ENCODE results near the gene JSRP1. TPM values are rescaled to one million over a fixed set of nuclear protein-coding genes. Genes with fewer than 3 reads are reported as not detected.

Gene JSRP1
- total and polyA plus RNA-seq, 10 of the 15 experiments (the other 5 are each of a cell fraction or from before 2014, with no cell fraction given): 0.41 to 0.91 (median 0.49) TPM; not detected in 7

DNA sequence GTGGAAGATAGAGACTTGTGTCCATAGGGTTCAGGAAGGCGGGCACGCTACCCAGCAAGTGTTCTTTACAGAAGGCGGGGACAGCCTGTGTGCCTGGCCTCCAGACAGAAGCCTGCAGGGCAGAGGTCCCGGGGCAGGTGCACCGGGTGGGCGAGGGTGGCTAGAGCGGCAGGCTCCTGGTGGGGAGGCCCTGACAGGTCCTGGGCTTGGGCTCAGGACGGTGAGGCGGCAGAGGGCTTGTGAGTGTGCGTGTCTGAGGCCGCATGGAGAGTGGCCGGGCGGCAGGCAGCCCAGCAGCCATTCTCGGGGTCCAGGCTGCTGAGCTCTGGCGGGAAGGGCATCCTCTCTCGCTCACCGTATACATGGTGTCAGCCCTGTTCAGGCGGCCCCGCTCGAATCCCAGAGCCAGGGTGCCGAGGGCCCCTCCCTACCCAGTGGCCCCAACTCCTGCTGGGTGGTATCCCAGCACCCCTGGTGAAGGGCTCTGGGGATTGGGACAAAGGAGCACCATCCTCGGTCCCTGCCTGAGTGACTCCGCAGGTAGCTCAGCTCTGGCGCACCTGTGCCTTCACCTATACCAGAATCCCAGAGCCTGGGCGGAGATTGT, 10.1 kb downstream of the JSRP1 start (continued):
- TF ChIP-seq STAT1 (conservative IDR thresholded peaks at IDR 0.05): no peak
- TF ChIP-seq MTA3 (IDR thresholded peaks at IDR 0.05; ENCODE audit: borderline replicate concordance, low read length): no peak
- no peak for TF ChIP-seq CHD2 (IDR thresholded peaks at IDR 0.05; ENCODE audit: borderline replicate concordance, low read depth, low read length)

DNA sequence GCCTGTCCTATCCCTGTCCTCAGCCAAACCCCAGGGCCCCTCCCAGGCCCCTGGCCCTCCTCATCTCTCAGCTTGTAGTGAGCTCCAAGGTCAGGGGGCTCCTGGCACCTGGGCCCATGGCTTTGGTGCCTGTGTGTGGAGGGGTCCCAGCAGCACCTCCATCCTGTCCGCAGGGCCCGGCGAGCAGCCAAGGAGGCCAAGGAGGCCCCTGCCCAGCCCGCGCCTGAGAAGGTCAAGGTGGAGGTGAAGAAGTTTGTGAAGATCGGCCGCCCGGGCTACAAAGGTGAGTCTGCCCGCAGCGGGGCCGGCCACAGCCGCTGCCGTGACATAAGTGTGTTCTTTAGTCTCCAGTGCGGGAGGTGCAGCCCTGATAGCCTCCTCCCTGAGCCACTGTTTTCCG, 10.9 kb downstream of the JSRP1 start:
- peaks cover 20% of the 10 kb centered on the region for H4K20me1 ChIP-seq (ENCODE audit: control insufficient read depth, insufficient read depth)
- no peaks in the 10 kb centered on the region; a peak in 1 of 4 replicates for H3K27me3 ChIP-seq (replicated peaks in 1 of 2; ENCODE audit: control insufficient read depth in 2 of 2, insufficient read depth in 2 of 2, low read length in 1 of 2)
- peaks cover 29% of the 10 kb centered on the region for H3K79me2 ChIP-seq (ENCODE audit: control insufficient read depth, insufficient read depth, low read length)
- RAD21 ChIA-PET (ENCODE audit: unreplicated experiment): no interaction called here
- H3K36me3 ChIP-seq (ENCODE audit: control insufficient read depth in 2 of 2, insufficient read depth in 2 of 2, low read length in 1 of 2): peaks cover 12 to 55% of the 10 kb centered on the region in 2 experiments; a peak in 3 of 4 replicates
- H2AFZ ChIP-seq (ENCODE audit: control insufficient read depth, low read depth, low read length): no peak overlapping the region
- FAIRE-seq (no peak), ATAC-seq (no peak), DNase-seq (ENCODE audit: low read depth, low spot score) (no peak)
- in situ Hi-C loops (cut with MboI): no loop called here
- CTCF ChIA-PET: no interaction called here
- BruUV-seq (replicated peaks): no TSS peak
- H3K9me3 ChIP-seq (replicated peaks; ENCODE audit: control insufficient read depth, insufficient read depth, low read length): no peaks in the 10 kb centered on the region
- H3K4me3 ChIP-seq: no peak overlapping the region
- H3K9ac ChIP-seq (ENCODE audit: control insufficient read depth, insufficient read depth, low read length): no peak overlapping the region
- H3K4me1 ChIP-seq (ENCODE audit: control insufficient read depth, insufficient read depth, low read length): no peaks in the 10 kb centered on the region; the same call in 1 of the 2 replicates
- over 99% methylated on average over 14 of the region's 15 CpGs for WGBS (ENCODE audit: insufficient coverage, insufficient replicate concordance, low lambda C conversion rate, missing lambda C conversion rate)
- SMC1A ChIA-PET (ENCODE audit: uncharacterized antibody, unreplicated experiment): no interaction called here
- H3K4me2 ChIP-seq (ENCODE audit: control insufficient read depth, insufficient read depth): no peak overlapping the region
- POLR2A ChIA-PET: interaction anchor here (0.5 kb wide), 1 partner anchor 170 kb away, joined by 8 read pairs; no protein-coding TSS in a partner anchor
- no peak overlapping the region for H3K27ac ChIP-seq (ENCODE audit: control insufficient read depth, insufficient read depth)
- intact Hi-C loops (cut with micrococcal nuclease; ENCODE audit: unreplicated experiment): no loop called here
- TF ChIP-seq SREBF1 (IDR thresholded peaks at IDR 0.05; ENCODE audit: low read length) (no peak), RCOR1 (conservative IDR thresholded peaks at IDR 0.05; ENCODE audit: low read depth, low read length) (no peak), USF2 (IDR thresholded peaks at IDR 0.05; ENCODE audit: borderline replicate concordance, low read depth, low read length) (no peak), CEBPZ (IDR thresholded peaks at IDR 0.05; ENCODE audit: low read depth, low read length) (no peak), YY1 (IDR thresholded peaks at IDR 0.05; ENCODE audit: low read depth, low read length) (no peak), STAT3 (IDR thresholded peaks at IDR 0.05; ENCODE audit: low read depth, low read length) (no peak), SUZ12 (IDR thresholded peaks at IDR 0.05; ENCODE audit: unreplicated experiment) (no peak), NBN (IDR thresholded peaks at IDR 0.05) (no peak), TCF3 (IDR thresholded peaks at IDR 0.05; ENCODE audit: borderline replicate concordance, insufficient read depth, low read depth, low read length) (no peak), SPI1 (IDR thresholded peaks at IDR 0.05; ENCODE audit: borderline replicate concordance, insufficient read depth, low read depth, low read length) (no peak), EZH2 (IDR thresholded peaks at IDR 0.05; ENCODE audit: borderline replicate concordance, control insufficient read depth, low read depth, low read length) (no peak), HCFC1 (IDR thresholded peaks at IDR 0.05; ENCODE audit: low read length) (no peak), DPF2 (IDR thresholded peaks at IDR 0.05) (no peak)
- TF ChIP-seq, protein P1, sequence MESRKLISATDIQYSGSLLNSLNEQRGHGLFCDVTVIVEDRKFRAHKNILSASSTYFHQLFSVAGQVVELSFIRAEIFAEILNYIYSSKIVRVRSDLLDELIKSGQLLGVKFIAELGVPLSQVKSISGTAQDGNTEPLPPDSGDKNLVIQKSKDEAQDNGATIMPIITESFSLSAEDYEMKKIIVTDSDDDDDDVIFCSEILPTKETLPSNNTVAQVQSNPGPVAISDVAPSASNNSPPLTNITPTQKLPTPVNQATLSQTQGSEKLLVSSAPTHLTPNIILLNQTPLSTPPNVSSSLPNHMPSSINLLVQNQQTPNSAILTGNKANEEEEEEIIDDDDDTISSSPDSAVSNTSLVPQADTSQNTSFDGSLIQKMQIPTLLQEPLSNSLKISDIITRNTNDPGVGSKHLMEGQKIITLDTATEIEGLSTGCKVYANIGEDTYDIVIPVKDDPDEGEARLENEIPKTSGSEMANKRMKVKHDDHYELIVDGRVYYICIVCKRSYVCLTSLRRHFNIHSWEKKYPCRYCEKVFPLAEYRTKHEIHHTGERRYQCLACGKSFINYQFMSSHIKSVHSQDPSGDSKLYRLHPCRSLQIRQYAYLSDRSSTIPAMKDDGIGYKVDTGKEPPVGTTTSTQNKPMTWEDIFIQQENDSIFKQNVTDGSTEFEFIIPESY (IDR thresholded peaks at IDR 0.05): no peak
- TF ChIP-seq, protein P2, sequence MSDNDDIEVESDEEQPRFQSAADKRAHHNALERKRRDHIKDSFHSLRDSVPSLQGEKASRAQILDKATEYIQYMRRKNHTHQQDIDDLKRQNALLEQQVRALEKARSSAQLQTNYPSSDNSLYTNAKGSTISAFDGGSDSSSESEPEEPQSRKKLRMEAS (IDR thresholded peaks at IDR 0.05; ENCODE audit: low read depth, low read length): no peak

All from GM12878 (cell line).